ENCODE measurements around the gene TUBA3C.
"Not testable (repeated sequence)": the region's sequence is repeated elsewhere in the genome, so short reads cannot be mapped to it uniquely, and the experiment has no call there.

Gene TUBA3C

GRCh38 chr13:19181621-19182485 is at the start of gene TUBA3C:
TUBA3C (minus strand) TSS chr13:19181824; CDS start chr13:19181747, 77 bp downstream.
- DNase-seq: no peak

GRCh38 chr13:19207413-19207812 is 25.8 kb upstream of the TUBA3C start:
- DNase-seq: not testable (repeated sequence)

- DNase-seq: not testable (repeated sequence)
Observed at GRCh38 chr13:19192622-19193021, 11.0 kb upstream of the TUBA3C start.

- DNase-seq: not testable (repeated sequence)
Observed at GRCh38 chr13:19189911-19190310, 8.3 kb upstream of the TUBA3C start.

- DNase-seq: not testable (repeated sequence)
Observed at GRCh38 chr13:19189368-19189767, 7.7 kb upstream of the TUBA3C start.

- DNase-seq: no peak
Observed at GRCh38 chr13:19185865-19186645, 4.4 kb upstream of the TUBA3C start.

GRCh38 chr13:19185086-19185864 is 3.7 kb upstream of the TUBA3C start:
- no peak for DNase-seq

GRCh38 chr13:19184176-19184575 is 2.6 kb upstream of the TUBA3C start:
- no peak for DNase-seq

GRCh38 chr13:19183676-19184075 is 2.1 kb upstream of the TUBA3C start:
- no peak for DNase-seq

- no peak for DNase-seq
Observed at GRCh38 chr13:19182536-19182935, 912 bp upstream of the TUBA3C start.

- no peak for DNase-seq
Observed at GRCh38 chr13:19181021-19181620, 503 bp downstream of the TUBA3C start.

GRCh38 chr13:19179916-19180315 is 1.7 kb downstream of the TUBA3C start:
- no peak for DNase-seq

GRCh38 chr13:19178901-19179593 is 2.6 kb downstream of the TUBA3C start:
- no peak for DNase-seq

GRCh38 chr13:19176981-19177776 is 4.4 kb downstream of the TUBA3C start:
- DNase-seq: not testable (repeated sequence)

GRCh38 chr13:19173752-19174151 is 7.9 kb downstream of the TUBA3C start:
- no peak for DNase-seq

GRCh38 chr13:19172647-19173030 is 9.0 kb downstream of the TUBA3C start:
- no peak for DNase-seq

- DNase-seq: no peak
Observed at GRCh38 chr13:19172007-19172646, 9.5 kb downstream of the TUBA3C start.

- DNase-seq: no peak
Observed at GRCh38 chr13:19171563-19171962, 10.1 kb downstream of the TUBA3C start.

GRCh38 chr13:19169991-19170390 is 11.6 kb downstream of the TUBA3C start:
- DNase-seq: no peak

GRCh38 chr13:19169496-19169895 is 12.1 kb downstream of the TUBA3C start:
- no peak for DNase-seq

- no peak for DNase-seq
Observed at GRCh38 chr13:19161308-19161707, 20.3 kb downstream of the TUBA3C start.
